ENCODE results near the gene FHOD3.

Gene FHOD3

GRCh38 chr18:36295880-36296301, 1.6 kb upstream of the FHOD3 start:
- in situ Hi-C loops (cut with HindIII; ENCODE audit: low sequenced_read_pairs), result no loop called here

DNA sequence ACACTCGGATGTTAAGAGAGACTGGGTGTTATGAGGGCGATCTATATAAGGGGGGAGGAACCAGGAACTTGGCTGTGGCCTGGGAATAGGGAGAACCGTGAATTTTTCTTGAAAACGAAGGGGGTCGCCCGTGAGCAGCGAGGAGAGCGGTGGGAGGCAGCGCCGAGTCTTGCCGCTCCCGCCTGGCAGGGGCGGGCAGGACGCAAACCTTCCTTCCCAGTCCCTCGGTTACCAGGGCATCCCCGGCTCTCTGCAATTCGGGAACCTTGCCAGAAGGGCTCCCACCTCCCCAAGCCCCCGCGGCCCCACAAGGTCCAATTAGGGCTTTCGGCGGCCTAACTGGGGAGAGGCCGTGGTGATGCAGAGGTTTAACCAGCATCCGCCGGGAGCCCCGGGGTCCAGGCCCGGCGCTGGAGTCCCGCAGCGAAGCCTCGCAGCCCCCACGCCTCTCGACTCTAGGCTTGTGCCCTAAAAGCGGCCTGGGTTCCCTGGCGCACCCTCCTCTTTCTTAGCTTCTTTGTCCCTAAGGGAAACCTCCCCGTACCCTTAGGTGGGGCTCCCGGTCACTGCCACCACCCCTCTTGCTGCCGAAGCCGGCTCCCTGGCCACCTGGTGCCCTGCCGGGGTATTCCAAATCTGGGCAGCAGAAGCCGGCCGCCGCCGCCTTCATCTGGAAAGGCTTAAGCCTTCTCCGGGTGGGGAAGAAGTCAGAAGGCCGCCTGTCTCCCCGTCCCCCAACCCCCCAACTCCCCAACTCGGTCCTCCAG, 680 bp upstream of the FHOD3 start:
- in situ Hi-C loops (cut with HindIII; ENCODE audit: low sequenced_read_pairs), result no loop called here

DNA sequence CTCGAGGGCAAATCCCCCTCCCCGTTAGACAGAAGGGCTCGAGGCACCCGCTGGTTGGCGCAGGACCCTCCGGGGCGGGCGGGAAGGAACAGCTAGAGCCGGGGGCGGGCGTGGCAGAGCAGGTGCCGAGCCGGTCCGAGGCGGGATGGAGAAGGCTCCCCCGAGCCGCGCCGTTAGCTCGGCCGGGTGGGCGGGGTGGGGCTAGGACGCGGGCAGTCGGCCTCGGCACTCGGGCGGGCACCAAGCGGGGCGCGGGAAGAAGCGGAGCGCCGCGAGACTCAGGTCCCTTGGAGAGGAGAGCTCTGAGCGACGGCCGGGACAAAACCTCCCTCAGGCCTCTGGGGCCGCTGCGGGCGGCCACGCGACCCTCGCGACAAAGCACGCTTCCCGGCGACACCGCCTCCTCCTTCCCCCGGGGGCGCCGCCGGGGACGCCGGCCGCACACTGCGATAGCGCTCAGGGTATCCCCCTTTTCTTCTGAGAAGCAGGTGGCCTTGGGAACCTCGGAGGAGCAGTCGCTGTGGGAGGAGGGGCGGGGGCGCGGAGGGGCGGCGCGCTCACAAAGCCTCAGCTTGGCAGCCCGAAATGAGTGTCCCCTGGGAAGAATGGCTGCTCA, 721 bp downstream of the FHOD3 start:
- in situ Hi-C loops (cut with HindIII; ENCODE audit: low sequenced_read_pairs), result no loop called here

DNA sequence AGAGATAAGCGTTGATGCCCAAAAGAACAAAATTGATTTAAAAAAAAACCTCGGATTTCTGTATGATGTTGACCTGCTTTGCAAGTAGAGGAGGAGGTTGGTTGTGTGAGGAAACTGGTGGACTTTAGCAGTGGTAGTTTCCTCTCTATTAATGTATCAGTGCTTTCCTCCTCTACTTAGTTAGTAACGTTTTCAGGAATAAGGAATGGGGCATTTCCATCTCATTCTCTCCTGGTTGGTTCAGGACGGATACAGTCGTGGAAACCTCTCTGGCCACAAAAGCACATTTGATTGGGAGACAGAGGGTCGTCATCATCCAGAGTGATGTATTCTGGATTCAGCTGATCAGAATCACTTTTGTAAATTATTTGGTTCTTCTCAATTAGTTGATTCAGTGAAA, 1.5 kb downstream of the FHOD3 start:
- in situ Hi-C loops (cut with HindIII; ENCODE audit: low sequenced_read_pairs), result no loop called here

GRCh38 chr18:36300211-36300610, 2.7 kb downstream of the FHOD3 start:
- in situ Hi-C loops (cut with HindIII; ENCODE audit: low sequenced_read_pairs), result no loop called here

- in situ Hi-C loops (cut with HindIII; ENCODE audit: low sequenced_read_pairs), result no loop called here
Measured at GRCh38 chr18:36301884-36302283, 4.4 kb downstream of the FHOD3 start.

DNA sequence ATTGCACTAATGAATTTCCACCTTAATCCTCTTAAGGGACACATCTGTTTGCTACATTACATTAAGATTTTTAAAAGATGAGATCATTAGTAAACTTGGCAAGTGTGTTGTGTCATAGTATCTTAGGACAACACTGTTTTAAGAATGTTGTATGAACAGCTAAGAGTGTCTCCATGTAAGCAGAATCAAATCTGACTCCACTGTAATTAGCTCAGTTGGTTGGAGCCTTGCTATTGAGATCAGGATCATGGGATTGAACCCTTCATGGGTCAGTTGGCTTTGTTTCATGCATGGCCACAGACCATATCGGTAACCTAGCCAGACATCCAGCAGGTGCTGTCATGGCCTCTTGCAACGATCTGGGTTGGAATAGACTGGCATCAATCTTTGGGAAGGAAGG, 5.2 kb downstream of the FHOD3 start:
- in situ Hi-C loops (cut with HindIII; ENCODE audit: low sequenced_read_pairs), result no loop called here

GRCh38 chr18:36303211-36303844, 5.8 kb downstream of the FHOD3 start:
- in situ Hi-C loops (cut with HindIII; ENCODE audit: low sequenced_read_pairs), result no loop called here

DNA sequence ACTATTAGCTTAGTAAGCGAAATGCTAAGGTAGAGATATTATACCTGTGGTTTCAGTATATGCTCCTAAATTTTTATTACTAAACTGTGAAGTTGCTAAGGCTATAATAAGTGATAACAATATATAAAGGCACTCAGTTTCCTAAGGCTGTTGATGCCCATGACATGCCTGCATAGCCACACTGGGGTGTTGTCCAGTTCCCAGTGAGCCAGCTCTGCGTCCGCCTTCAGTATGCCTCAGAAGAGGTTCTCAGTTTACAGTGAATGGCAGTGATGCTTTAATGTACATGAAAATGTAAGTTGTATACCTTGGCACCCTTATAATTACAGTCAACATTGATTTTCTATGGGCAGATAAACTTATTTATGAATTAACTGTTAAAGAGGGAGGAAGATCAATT, 7.2 kb downstream of the FHOD3 start:
- in situ Hi-C loops (cut with HindIII; ENCODE audit: low sequenced_read_pairs), result no loop called here

- in situ Hi-C loops (cut with HindIII; ENCODE audit: low sequenced_read_pairs), result no loop called here
Measured at GRCh38 chr18:36305375-36305774, 7.9 kb downstream of the FHOD3 start.

GRCh38 chr18:36307513-36307912, 10.0 kb downstream of the FHOD3 start:
- in situ Hi-C loops (cut with HindIII; ENCODE audit: low sequenced_read_pairs), result no loop called here

- in situ Hi-C loops (cut with HindIII; ENCODE audit: low sequenced_read_pairs), result no loop called here
Measured at GRCh38 chr18:36308711-36309435, 11.4 kb downstream of the FHOD3 start.

- in situ Hi-C loops (cut with HindIII; ENCODE audit: low sequenced_read_pairs), result no loop called here
Measured at GRCh38 chr18:36309436-36310391, 12.2 kb downstream of the FHOD3 start.

DNA sequence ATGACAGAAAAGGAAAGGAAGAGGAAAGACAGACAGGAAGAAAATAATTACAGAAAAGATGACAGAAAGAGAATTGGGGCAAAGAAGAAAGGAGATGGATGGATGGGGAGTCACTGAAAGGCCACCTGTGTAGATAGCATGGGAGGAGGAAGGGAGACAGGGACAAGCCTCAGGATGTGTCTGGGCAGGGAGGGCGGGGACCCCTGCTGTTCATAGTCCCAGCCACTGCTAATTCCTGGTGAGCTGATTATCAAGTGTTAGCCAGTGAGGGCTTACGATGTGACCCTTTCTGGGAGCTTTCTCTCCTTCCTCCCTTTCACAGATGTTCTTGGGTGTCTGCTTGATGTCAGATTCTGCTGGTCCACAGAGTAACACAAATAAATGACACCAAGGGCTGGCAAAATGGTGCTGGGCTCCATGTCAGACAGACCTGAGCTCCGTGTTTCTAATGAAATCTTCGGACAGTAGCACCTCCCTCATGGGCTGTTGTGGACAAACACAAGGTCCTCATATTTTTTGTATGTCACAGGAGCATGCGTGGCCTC, 13.6 kb downstream of the FHOD3 start:
- in situ Hi-C loops (cut with HindIII; ENCODE audit: low sequenced_read_pairs), result no loop called here

DNA sequence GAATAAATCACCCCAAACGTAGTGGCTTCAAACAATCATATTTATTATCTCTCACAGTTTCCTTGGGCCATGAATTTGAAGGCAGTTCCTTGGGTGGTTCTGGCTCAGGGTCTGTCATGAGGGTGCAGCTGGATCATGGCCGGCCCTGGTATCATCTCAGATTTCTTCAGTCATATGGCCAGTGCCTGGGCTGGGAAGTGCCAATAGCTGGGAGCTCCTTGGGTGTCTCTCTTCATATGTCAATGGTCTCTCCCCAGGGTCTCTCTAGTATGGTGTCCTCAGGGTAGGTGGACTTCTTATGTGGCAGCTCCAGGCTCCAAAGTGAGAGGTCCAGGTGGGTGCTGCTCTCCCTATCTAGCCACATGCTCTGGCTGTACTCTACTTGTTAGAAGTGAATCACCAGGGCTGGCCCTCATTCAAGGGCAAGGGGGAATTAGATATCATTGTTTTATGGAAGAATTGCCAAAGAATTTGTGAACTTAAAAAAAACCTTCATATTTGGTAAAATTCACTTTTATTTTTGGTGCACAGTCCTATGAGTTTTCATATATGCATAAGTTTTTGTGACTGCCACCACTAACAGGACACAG, 15.4 kb downstream of the FHOD3 start:
- in situ Hi-C loops (cut with HindIII; ENCODE audit: low sequenced_read_pairs), result no loop called here

- in situ Hi-C loops (cut with HindIII; ENCODE audit: low sequenced_read_pairs), result no loop called here
Measured at GRCh38 chr18:36314098-36314497, 16.6 kb downstream of the FHOD3 start.

- in situ Hi-C loops (cut with HindIII; ENCODE audit: low sequenced_read_pairs), result no loop called here
Measured at GRCh38 chr18:36314754-36315153, 17.2 kb downstream of the FHOD3 start.

DNA sequence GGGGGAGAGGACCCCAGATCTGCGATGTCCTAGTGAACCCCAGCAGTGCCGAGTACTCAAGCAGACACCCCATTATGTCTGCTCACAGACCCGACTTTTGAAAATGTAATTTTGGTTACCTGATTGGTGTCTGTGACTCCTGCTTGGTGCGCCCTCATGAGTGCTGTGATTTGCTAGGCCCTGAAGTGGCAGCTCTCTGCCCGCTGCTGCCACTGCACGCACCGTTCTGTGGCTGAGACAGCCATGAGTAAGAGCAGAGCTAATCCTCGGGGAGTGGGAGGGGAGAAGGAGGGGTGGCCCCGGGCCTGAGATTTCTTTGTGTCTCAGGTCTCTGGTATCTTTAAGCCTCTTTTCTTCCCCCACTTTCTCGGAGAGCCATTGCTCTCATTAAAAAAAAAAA, 18.2 kb downstream of the FHOD3 start:
- in situ Hi-C loops (cut with HindIII; ENCODE audit: low sequenced_read_pairs), result no loop called here

- in situ Hi-C loops (cut with HindIII; ENCODE audit: low sequenced_read_pairs), result no loop called here
Measured at GRCh38 chr18:36316246-36316645, 18.7 kb downstream of the FHOD3 start.

All from DLD1 (cell line).